ENCODE measurements around the gene ALG2.

ALG2 gene, protein sequence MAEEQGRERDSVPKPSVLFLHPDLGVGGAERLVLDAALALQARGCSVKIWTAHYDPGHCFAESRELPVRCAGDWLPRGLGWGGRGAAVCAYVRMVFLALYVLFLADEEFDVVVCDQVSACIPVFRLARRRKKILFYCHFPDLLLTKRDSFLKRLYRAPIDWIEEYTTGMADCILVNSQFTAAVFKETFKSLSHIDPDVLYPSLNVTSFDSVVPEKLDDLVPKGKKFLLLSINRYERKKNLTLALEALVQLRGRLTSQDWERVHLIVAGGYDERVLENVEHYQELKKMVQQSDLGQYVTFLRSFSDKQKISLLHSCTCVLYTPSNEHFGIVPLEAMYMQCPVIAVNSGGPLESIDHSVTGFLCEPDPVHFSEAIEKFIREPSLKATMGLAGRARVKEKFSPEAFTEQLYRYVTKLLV

GRCh38 chr9:99221621-99222415 lies at the start of gene ALG2, which contains the start of gene SEC61B:
ALG2 (minus strand) TSS chr9:99221942; CDS start chr9:99221894, 48 bp downstream.
SEC61B (plus strand) TSS chr9:99222282; CDS start chr9:99222364, 82 bp downstream.
- peak; percentile 89 for DNase-seq

DNA sequence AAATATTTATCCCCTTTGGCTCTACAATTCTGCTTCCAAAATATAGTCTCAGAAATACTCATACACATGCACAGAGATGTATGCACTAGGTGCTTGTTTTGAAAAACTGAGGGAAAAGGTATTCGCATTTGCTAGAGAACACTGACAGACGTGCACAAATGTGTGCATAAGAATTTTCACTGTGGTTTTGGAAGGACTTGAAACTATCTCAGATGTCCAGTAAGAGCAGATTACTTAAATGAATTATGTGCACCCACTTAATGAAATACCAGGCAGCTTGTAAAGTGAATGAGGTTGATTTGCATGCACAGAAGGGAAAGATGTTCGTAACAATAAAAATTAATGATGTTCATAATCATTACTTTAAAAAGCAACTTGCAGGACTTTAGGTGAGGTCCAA lies 48.7 kb upstream of the ALG2 start:
- DNase-seq = no peak

- no peak for DNase-seq
Measured at GRCh38 chr9:99269416-99269815, 47.7 kb upstream of the ALG2 start.

- DNase-seq = peak; percentile 70
Measured at GRCh38 chr9:99266255-99267023, 44.7 kb upstream of the ALG2 start.

DNA sequence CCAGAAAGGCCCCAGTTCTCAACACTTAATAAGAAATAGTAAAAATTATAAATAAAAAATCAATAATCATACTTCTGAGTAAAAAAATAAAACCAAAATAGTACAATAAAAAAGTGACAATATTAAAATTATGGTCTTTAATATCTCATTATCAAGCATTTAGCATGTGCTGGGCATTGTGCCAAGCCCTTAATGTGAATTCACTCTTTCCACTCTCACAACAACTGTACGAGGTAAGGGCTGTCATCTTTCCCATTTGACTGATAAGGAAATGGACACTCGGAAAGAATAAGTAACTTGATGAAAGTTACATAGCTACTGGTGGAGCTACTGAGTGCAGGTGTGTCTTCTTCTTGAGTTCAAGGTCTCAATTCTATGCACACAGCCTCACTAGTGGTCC lies 43.9 kb upstream of the ALG2 start:
- no peak for DNase-seq

DNA sequence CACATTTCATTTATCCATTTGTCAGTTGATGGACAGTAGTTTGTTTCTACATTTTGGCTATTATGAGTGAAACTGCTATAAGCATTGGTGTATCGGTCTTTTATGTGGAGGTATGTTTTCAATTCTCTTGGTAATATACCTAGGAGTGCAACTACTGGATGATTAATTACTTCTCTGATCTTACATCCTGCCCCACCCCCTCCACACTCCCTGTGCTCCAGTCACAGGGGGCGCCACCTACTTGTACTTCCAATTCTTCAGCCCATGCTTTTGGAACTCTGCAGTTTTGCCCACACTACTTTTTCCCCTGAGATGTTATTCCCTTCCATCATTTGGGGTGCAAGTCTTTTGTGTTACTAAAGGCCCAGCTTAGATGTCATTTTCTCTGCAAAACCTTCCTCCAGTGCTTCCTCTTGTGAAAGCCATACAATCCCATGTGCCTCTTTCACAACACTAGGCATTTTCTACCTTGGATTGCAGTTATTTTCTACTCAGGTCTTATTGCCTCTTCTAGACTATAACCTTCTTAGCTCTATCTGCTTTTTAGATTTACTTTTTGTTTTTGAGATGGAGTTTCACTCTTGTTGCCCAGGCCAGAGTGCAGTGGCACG lies 42.4 kb upstream of the ALG2 start:
- no peak for DNase-seq

DNA sequence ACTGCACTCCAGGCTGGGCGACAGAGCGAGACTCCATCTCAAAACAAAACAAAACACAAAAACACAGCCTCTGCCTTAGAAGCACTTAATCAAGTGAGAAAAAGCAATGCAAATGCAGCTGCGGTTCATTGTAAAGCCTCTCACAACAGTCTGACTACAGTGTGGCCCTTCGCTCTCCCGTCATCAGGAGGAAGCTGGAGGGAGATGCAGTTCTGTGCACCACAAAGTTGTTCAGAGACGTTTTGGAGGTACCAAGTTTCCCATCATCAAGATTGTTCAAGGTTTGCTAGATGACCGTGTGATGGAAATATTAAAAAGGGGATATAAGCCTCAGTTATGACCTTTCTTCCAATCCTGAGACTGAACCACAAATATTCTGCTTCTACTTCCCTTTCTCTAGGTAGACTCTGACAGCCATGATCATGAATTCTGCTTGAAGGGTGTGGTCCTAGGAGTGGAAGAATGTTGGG lies 41.2 kb upstream of the ALG2 start:
- DNase-seq = no peak

DNA sequence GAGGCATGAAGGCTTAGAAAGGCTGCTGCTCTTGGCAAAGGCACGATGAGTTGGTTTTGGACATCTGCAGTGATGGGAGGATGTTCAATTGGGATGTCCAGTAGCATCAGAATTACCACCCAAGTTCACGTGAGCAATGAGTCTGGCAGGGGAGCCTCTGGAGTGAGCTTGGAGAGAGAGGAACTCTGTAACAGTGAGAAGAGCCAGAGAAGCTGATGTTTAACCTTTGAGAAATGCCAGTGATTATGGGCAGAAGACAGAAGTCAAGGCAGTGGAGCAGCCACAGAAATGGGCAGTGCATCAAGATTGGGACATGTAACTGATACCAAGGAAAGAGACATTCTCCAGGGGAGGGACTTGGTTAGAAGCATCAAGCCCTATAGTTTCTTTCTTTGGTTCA lies 40.2 kb upstream of the ALG2 start:
- no peak for DNase-seq

- no peak for DNase-seq
Measured at GRCh38 chr9:99259231-99259918, 37.6 kb upstream of the ALG2 start.

DNA sequence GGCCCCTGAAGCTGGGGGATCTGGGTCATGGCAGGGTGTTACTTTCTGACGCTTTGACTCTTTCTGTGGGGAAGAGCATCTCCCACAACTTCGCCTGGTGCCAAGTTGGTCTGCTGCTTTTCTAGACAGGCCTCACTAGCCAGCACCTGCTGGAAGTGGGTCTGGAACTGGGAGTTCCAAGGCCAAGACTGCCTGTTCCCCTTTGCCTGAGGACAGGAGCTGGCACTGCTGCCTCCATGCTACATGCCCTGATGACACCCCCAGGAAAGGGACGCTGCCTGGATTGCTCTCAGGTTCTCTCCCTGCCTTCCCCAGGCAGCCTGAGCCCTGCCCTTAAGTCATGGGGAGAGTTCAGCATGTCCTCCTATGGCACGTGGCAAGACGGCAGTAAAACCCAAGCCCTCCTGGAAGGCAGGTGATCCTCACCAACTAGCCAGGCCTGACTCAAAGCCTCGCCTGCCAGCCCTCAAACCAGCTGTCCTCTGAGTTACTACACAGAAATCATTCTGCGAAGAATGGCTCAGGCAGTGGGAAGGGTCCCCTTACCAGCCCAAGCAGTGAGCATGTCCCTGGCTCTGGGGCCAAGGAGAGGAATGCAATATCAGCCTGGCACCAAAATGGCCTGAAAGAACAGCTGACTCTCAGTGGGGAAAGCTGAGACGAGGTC lies 36.1 kb upstream of the ALG2 start:
- no peak for DNase-seq

GRCh38 chr9:99255651-99256050 lies 33.9 kb upstream of the ALG2 start:
- DNase-seq = no peak

DNA sequence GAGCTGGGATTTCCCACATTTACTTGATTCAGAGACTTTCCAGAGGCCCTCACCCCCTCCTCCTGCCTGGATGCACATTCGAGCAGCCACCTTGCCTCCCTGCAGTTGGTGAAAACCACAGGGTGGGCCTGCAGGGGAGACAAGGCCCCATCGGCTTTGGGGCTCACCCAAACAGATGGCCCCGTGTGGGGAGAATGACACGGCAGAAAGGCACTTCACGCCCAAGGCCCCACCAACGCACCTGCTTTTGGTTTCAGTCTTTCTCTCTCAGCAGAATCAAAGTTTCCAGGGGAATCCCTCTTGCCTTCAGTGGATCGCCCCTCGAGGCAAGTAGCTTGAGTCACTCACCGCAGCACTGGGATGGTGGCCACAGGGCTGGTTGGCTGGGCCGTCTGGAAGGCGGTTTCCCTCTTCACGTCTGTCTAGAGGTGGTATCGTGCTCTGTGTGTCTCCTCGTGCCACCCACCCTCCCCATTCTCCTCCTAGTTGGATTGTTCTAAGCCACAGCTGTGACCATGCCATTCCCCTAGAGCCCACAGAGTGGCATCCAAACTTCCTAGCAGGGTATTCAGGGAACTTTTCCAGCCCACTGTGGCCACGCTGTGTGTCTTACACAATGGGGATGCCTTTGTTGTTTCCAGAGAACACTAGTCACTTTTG lies 32.2 kb upstream of the ALG2 start:
- DNase-seq = no peak

DNA sequence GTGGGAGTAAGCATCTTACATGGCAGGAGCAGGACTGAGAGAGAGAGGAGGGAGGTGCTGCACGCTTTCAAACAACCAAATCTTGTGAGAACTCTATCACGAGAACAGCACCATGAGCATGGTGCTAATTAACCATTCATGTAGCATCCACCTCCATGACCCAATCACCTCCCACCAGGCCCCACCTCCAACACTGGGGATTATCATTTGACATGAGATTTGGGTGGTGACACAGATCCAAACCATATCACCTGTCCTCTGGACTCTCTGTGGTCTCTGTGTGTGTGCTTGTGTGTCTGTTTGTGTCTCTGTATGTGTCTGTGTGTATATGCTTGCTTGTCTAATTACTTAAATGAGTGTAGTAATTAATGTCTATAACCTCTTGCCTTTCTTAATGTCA lies 31.4 kb upstream of the ALG2 start:
- DNase-seq = no peak

GRCh38 chr9:99251157-99251556 lies 29.4 kb upstream of the ALG2 start:
- DNase-seq = no peak

- DNase-seq = no peak
Measured at GRCh38 chr9:99249619-99250018, 27.9 kb upstream of the ALG2 start.

DNA sequence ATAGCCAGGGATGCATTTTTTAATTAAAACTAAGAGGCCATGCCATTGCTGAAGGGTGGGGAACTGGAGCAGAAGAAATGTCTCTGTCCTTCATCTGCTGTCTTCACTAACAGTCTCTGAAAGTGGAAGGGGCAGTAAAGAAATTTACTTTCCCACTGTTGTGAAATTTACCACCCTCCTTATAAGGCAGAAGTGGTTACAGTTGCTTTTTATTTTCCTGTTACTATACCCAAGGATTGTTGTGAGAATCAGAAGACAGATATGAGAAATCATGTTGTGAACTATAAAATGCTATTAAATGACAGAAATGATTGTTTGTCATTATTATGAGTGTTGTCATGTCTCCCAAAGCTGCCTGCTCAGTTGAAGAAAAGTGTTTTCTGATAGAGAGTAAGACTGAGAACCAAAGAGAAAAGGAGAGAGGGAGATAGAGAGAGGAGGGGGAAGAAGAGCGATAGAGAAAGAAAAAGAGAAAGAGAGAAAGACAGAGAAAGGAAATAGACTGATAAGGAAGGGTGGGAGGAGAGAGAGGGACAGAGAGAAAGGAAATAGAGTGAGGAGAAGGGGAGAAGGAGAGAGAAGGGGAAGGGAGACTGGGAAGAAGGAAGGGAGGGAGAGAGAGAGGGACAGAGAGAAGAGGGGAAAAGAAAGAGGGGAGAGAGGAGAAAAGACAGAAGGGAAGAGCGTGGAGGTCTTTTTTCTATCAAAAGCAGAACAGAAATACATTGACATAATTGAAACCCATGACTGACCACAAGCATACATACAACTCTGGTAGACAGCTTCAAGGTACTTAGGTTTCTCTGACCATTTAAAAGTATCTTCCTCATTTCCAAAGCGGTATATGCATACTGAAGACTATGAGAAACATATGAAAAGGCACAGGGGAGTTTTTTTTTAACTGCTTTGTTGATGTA lies 22.9 kb upstream of the ALG2 start:
- no peak for DNase-seq

DNA sequence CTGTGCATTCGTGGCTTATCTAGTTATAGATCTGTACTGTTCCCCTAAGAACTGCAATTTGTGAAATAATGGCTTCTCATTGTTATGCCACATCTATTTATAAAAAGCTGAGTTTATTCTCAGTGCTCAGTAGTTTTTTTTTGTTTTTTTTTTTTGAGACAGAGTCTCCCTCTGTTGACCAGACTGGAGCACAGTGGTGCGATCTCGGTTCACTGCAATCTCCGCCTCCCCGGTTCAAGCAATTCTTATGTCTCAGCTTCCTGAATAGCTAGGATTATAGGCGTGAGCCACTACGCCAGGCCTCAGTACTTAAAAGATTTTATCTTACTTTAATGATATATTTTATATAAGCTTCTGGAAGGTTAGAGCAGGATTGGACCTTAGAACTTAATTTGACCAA lies 19.4 kb upstream of the ALG2 start:
- DNase-seq = no peak

DNA sequence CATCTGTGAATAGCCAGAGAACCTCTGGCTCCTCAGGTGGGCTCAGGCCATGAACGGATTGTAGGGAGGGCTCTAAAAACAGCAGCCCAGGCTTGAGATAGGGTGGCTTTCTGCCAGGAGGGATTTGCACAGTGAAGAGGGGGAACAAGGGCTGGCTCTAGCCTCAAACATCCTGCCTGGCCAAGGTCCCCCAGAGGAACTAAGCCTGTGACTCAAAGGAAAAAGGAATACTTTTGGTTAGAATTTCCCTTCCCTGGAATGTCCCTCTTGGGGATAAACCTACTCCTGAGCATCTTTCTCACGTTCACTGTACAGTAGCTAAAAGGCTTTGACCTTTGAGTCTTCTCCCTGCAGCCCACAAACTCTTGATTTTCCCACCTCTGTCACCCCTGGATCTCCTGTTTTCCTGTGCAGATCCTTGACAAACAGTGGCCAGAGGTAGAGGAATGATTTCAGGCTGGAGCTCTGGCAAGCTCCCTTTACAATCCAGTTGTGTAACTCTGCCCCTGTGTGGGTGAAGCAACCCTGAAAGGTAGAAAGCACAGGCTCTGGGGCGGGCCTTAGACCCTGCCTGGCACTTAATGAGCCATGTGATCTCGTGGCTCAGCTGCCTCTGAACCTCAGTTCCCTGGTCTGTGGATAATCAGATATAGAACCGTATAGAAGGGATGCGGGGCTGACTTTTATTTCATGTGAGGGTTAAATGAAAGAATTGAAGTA lies 17.8 kb upstream of the ALG2 start:
- DNase-seq = no peak

- DNase-seq = no peak
Measured at GRCh38 chr9:99238331-99238730, 16.6 kb upstream of the ALG2 start.

Data from NCI-H146 (cell line).